Right lobe of liver (tissue), 4 donors: ENCODE data around the gene NAP1L5.

Source experiments
- CTCF ChIP-seq, 4 donors: fragments of 200-600 bp in 3 of 4; fragments of 450-650 bp in 1 of 4; IDR thresholded peaks; one replicate each; pipeline versions ENCODE4 v1.5.1 to v1.8.0; 2016 to 2022; ENCODE audit warnings: antibody characterized with exemption in 4 of 4, mild to moderate bottlenecking in 2 of 4
- POLR2A ChIP-seq: fragments of 450-650 bp; IDR thresholded peaks from one replicate; pipeline ENCODE4 v1.6.1; 2017; ENCODE audit warnings: antibody characterized with exemption, mild to moderate bottlenecking
- donor health status: DM: no; HTN: no; CAD: no.
- donor health status: DM: no; HTN: no; CAD: no.
- donor health status: DM: no; HTN: yes; CAD: no.

DNA sequence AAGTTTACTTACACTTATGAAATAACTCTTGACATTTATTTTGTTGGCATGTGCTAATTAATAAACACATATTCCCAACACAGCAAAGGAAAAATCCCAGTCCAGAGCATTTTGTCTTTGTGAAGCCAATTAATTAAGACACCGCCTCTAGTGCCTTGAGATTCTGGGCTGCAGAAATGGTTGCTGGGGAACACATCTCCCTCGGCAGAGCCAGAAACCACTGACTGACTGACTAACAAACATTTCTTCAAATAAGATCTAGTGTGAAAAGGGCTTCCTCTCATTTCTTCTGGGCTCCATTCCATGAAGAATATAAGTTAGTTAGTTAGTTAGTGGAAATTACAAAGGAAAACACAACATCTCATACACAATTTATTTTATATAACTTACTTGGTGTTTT is 28.4 kb upstream of the NAP1L5 start:
- TF ChIP-seq CTCF (IDR thresholded peaks at IDR 0.05) (no peak), POLR2A (no peak)
